H9 (cell line): ENCODE measurements around the gene PGS1. TPM values are rescaled to one million over a fixed set of nuclear protein-coding genes. Genes with fewer than 3 reads are reported as not detected.

ENCODE experiments used
- DNase-seq: peaks from one replicate; pipeline ENCODE4 v3.0.0-alpha.2; 2017
- H2AFZ ChIP-seq: one replicate; pipeline ENCODE4 v1.6.1; 2013; ENCODE audit warnings: mild to moderate bottlenecking, low read length, control low read depth, moderate library complexity
- H2AK5ac ChIP-seq: 2 replicates; pipeline ENCODE4 v1.6.1; 2013; ENCODE audit warnings: low read length, control low read depth, mixed read lengths; ENCODE audit not compliant: insufficient read length
- H2BK120ac ChIP-seq: one replicate; pipeline ENCODE4 v1.6.1; 2013; ENCODE audit warnings: low read depth, mild to moderate bottlenecking, low read length, control low read depth, inconsistent platforms; ENCODE audit not compliant: poor library complexity, severe bottlenecking
- H2BK12ac ChIP-seq: 2 replicates; pipeline ENCODE4 v1.6.1; 2013; ENCODE audit warnings: low read length, control low read depth, mixed read lengths, low read depth; ENCODE audit not compliant: insufficient read length
- H2BK15ac ChIP-seq: 2 replicates; pipeline ENCODE4 v1.6.1; 2013; ENCODE audit warnings: low read depth, low read length, control low read depth
- H2BK20ac ChIP-seq: one replicate; pipeline ENCODE4 v1.6.1; 2013; ENCODE audit warnings: low read depth, mild to moderate bottlenecking, low read length, control low read depth, inconsistent platforms; ENCODE audit not compliant: poor library complexity, severe bottlenecking
- H2BK5ac ChIP-seq: 2 replicates; pipeline ENCODE4 v1.6.1; 2013; ENCODE audit warnings: low read length, control low read depth, mixed read lengths; ENCODE audit not compliant: insufficient read length
- H3K14ac ChIP-seq: 2 replicates; pipeline ENCODE4 v1.6.1; 2013; ENCODE audit warnings: low read length, control low read depth; ENCODE audit not compliant: insufficient read depth
- H3K18ac ChIP-seq: 2 replicates; pipeline ENCODE4 v1.6.1; 2013; ENCODE audit warnings: low read depth, mild to moderate bottlenecking, mixed read lengths, low read length, control low read depth; ENCODE audit not compliant: insufficient read length
- H3K23ac ChIP-seq: 2 replicates; pipeline ENCODE4 v1.6.1; 2013; ENCODE audit warnings: low read length, control low read depth, mixed read lengths, low read depth; ENCODE audit not compliant: insufficient read length
- H3K23me2 ChIP-seq: 2 replicates; pipeline ENCODE4 v1.6.1; 2013; ENCODE audit warnings: low read depth, mild to moderate bottlenecking, mixed read lengths, low read length, control low read depth; ENCODE audit not compliant: insufficient read length, poor library complexity, severe bottlenecking
- H3K27ac ChIP-seq: 2 replicates; pipeline ENCODE4 v1.5.1; 2013; ENCODE audit warnings: low read length, control low read depth, mixed read lengths, low read depth; ENCODE audit not compliant: insufficient read length
- H3K27me3 ChIP-seq: 2 replicates; pipeline ENCODE4 v1.6.1; 2013; ENCODE audit warnings: low read length, control low read depth, inconsistent platforms; ENCODE audit not compliant: insufficient read depth
- H3K4ac ChIP-seq: 2 replicates; pipeline ENCODE4 v1.6.1; 2013; ENCODE audit warnings: low read depth, mild to moderate bottlenecking, control low read depth, inconsistent platforms, low read length, moderate library complexity
- H3K4me1 ChIP-seq: 2 replicates; pipeline ENCODE4 v1.6.1; 2013; ENCODE audit warnings: low read length, control low read depth, inconsistent platforms; ENCODE audit not compliant: insufficient read depth
- H3K4me2 ChIP-seq: 2 replicates; pipeline ENCODE4 v1.6.1; 2013; ENCODE audit warnings: low read length, control low read depth, mixed read lengths; ENCODE audit not compliant: insufficient read length, insufficient read depth
- H3K56ac ChIP-seq: 2 replicates; pipeline ENCODE4 v1.6.1; 2013; ENCODE audit warnings: low read depth, mild to moderate bottlenecking, mixed read lengths, low read length, control low read depth; ENCODE audit not compliant: insufficient read length
- H3K79me1 ChIP-seq: 2 replicates; pipeline ENCODE4 v1.6.1; 2013; ENCODE audit warnings: low read depth, mild to moderate bottlenecking, moderate library complexity, low read length, control low read depth, inconsistent platforms; ENCODE audit not compliant: insufficient read depth, poor library complexity, severe bottlenecking
- H3K79me2 ChIP-seq: 2 replicates; pipeline ENCODE4 v1.6.1; 2013; ENCODE audit warnings: low read length, control low read depth, inconsistent platforms; ENCODE audit not compliant: insufficient read depth
- H3K9ac ChIP-seq: 2 replicates; pipeline ENCODE4 v1.6.1; 2013; ENCODE audit warnings: low read length, control low read depth, mixed read lengths; ENCODE audit not compliant: insufficient read length; ENCODE audit errors: extremely low read depth
- H3K9me3 ChIP-seq: one replicate; pipeline ENCODE4 v1.6.1; 2013; ENCODE audit warnings: low read depth, low read length, inconsistent platforms; ENCODE audit not compliant: control insufficient read depth
- H3T11ph ChIP-seq: one replicate; pipeline ENCODE4 v1.6.1; 2013; ENCODE audit warnings: mild to moderate bottlenecking, low read length, control low read depth, inconsistent platforms
- H4K20me1 ChIP-seq: one replicate; pipeline ENCODE4 v1.6.1; 2013; ENCODE audit not compliant: control insufficient read depth, insufficient read length, insufficient read depth
- H4K5ac ChIP-seq: 2 replicates; pipeline ENCODE4 v1.6.1; 2013; ENCODE audit warnings: low read depth, mild to moderate bottlenecking, mixed read lengths, low read length, control low read depth; ENCODE audit not compliant: insufficient read length
- H4K8ac ChIP-seq: replicated peaks from 2 replicates; pipeline ENCODE4 v1.6.1; 2013; ENCODE audit warnings: low read length, control low read depth, mixed read lengths, low read depth; ENCODE audit not compliant: insufficient read length
- H4K91ac ChIP-seq: 2 replicates; pipeline ENCODE4 v1.6.1; 2013; ENCODE audit warnings: low read depth, mild to moderate bottlenecking, moderate library complexity, mixed read lengths, low read length, control low read depth; ENCODE audit not compliant: insufficient read length
- H3K27ac Mint-ChIP-seq, 3 experiments: 2 replicates in 2 of 3; 3 replicates in 1 of 3; pipeline ENCODE4 v1.8.0; 2020 to 2021; ENCODE audit warnings: mixed read lengths in 3 of 3, mild to moderate bottlenecking in 1 of 3, moderate library complexity in 1 of 3
- H3K27me3 Mint-ChIP-seq: 2 replicates; pipeline ENCODE4 v1.8.0; 2021; ENCODE audit warnings: low read depth, mild to moderate bottlenecking, moderate library complexity, mixed read lengths
- H3K36me3 Mint-ChIP-seq, 3 experiments: 2 replicates in 2 of 3; 3 replicates in 1 of 3; pipeline ENCODE4 v1.8.0; 2020 to 2021; ENCODE audit warnings: low read depth in 3 of 3, mixed read lengths in 3 of 3; ENCODE audit not compliant: insufficient read depth in 1 of 3
- H3K4me1 Mint-ChIP-seq, 2 experiments: 2 replicates each; pipeline ENCODE4 v1.8.0; 2020; ENCODE audit warnings: mixed read lengths in 2 of 2
- H3K4me3 Mint-ChIP-seq, 2 experiments: 2 replicates in 1 of 2; 3 replicates in 1 of 2; pipeline ENCODE4 v1.8.0; 2020 to 2021; ENCODE audit warnings: mild to moderate bottlenecking in 2 of 2, mixed read lengths in 2 of 2, moderate library complexity in 1 of 2
- H3K9me3 Mint-ChIP-seq, 2 experiments: 2 replicates in 1 of 2; 3 replicates in 1 of 2; pipeline ENCODE4 v1.8.0; 2020; ENCODE audit warnings: mild to moderate bottlenecking in 2 of 2, mixed read lengths in 2 of 2, moderate library complexity in 1 of 2
- CTCF ChIP-seq: fragments of 200-600 bp; sonication (generic); conservative IDR thresholded peaks from 3 replicates; pipeline ENCODE4 v1.8.0; 2021; ENCODE audit warnings: antibody characterized with exemption, mild to moderate bottlenecking
- WGBS: extraction: QIAGEN DNeasy Blood & Tissue Kit; methylation state at CpG from one replicate; pipeline ENCODE4 v1.1.7; 2013; ENCODE audit warnings: missing lambda C conversion rate, low lambda C conversion rate, mixed read lengths; ENCODE audit not compliant: insufficient read length; ENCODE audit errors: extremely low coverage; 5-methylcytosine and 5-hydroxymethylcytosine counted together
- total RNA-seq: library from RNA; stranded (reverse); gene quantifications from 2 replicates; pipeline ENCODE4 v1.2.1, GENCODE V29; 2021

PGS1 gene
- total RNA-seq, 1 experiment from 2014 or later = 45.7 TPM

- H3K23me2 ChIP-seq = peaks cover 18% of the 10 kb centered on the region
- peaks cover 15% of the 10 kb centered on the region; the same call in 1 of the 2 replicates for H3K79me2 ChIP-seq
- no peak overlapping the region for H3K56ac ChIP-seq
- no peak overlapping the region for H2BK12ac ChIP-seq
- H3K14ac ChIP-seq = no peak overlapping the region
- H3K4me2 ChIP-seq = no peak overlapping the region
- Mint-ChIP-seq H3K36me3 (peaks cover 14 to 21% (median 14%) of the 10 kb centered on the region in 3 experiments; a peak in 6 of 7 replicates), H3K27ac (no peak overlapping the region), H3K4me3 (peak overlapping the region in 1 of 2 experiments; percentile 71; a peak in 2 of 5 replicates), H3K27me3 (peaks cover 60% of the 10 kb centered on the region), H3K4me1 (peaks cover 59 to 67% of the 10 kb centered on the region in 2 experiments), H3K9me3 (peaks cover 0 to 4% of the 10 kb centered on the region in 2 experiments; a peak in 2 of 5 replicates)
- H3K18ac ChIP-seq = no peak overlapping the region
- no peak overlapping the region for H2AK5ac ChIP-seq
- peaks cover 17% of the 10 kb centered on the region; the same call in 1 of the 2 replicates for H3K4me1 ChIP-seq
- no peak overlapping the region for H2AFZ ChIP-seq
- H4K5ac ChIP-seq = no peak overlapping the region
- no CpG with 5 or more reads among the region's 9 CpGs for WGBS
- H2BK20ac ChIP-seq = no peak overlapping the region
- no peak overlapping the region for H4K8ac ChIP-seq
- no peak for DNase-seq
- TF ChIP-seq CTCF = no peak
- no peak overlapping the region for H2BK5ac ChIP-seq
- H4K20me1 ChIP-seq = no peaks in the 10 kb centered on the region
- no peak overlapping the region for H3K23ac ChIP-seq
- H3K4ac ChIP-seq = no peak overlapping the region
- H3K27me3 ChIP-seq = no peaks in the 10 kb centered on the region
- no peak overlapping the region for H2BK15ac ChIP-seq
- no peak overlapping the region for H3T11ph ChIP-seq
- H4K91ac ChIP-seq = no peak overlapping the region
- H3K9ac ChIP-seq = no peak overlapping the region
- no peaks in the 10 kb centered on the region for H3K79me1 ChIP-seq
- H3K27ac ChIP-seq = no peak overlapping the region
- H3K9me3 ChIP-seq = no peaks in the 10 kb centered on the region
- no peak overlapping the region for H2BK120ac ChIP-seq
Observed at GRCh38 chr17:78355045-78355641, 23.3 kb upstream of the PGS1 start.
